ENCODE measurements around the gene LAMC2.
"Not testable (repeated sequence)": the region's sequence is repeated elsewhere in the genome, so short reads cannot be mapped to it uniquely, and the experiment has no call there.

The LAMC2 gene

GRCh38 chr1:183235503-183235902 lies 49.4 kb downstream of the LAMC2 start:
- H3K4me3 ChIP-seq (ENCODE audit: low read depth, low read length), result no peak overlapping the region

GRCh38 chr1:183236158-183236725 lies 50.2 kb downstream of the LAMC2 start:
- H3K4me3 ChIP-seq (ENCODE audit: low read depth, low read length), result no peak overlapping the region

GRCh38 chr1:183237046-183237445 lies 51.0 kb downstream of the LAMC2 start:
- no peak overlapping the region for H3K4me3 ChIP-seq (ENCODE audit: low read depth, low read length)

GRCh38 chr1:183238071-183238470 lies 52.0 kb downstream of the LAMC2 start:
- no peak overlapping the region for H3K4me3 ChIP-seq (ENCODE audit: low read depth, low read length)

GRCh38 chr1:183239220-183239742 lies 53.2 kb downstream of the LAMC2 start:
- no peak overlapping the region for H3K4me3 ChIP-seq (ENCODE audit: low read depth, low read length)

- H3K4me3 ChIP-seq (ENCODE audit: low read depth, low read length), result no peak overlapping the region
These were observed 53.9 kb downstream of the LAMC2 start for GRCh38 chr1:183239793-183240525.

- H3K4me3 ChIP-seq (ENCODE audit: low read depth, low read length), result no peak overlapping the region
These were observed 54.4 kb downstream of the LAMC2 start for GRCh38 chr1:183240526-183240825.

GRCh38 chr1:183240853-183241252 lies 54.8 kb downstream of the LAMC2 start:
- H3K4me3 ChIP-seq (ENCODE audit: low read depth, low read length), result not testable (repeated sequence)

GRCh38 chr1:183241471-183241870 lies 55.4 kb downstream of the LAMC2 start:
- no peak overlapping the region for H3K4me3 ChIP-seq (ENCODE audit: low read depth, low read length)

- H3K4me3 ChIP-seq (ENCODE audit: low read depth, low read length), result no peak overlapping the region
These were observed 56.5 kb downstream of the LAMC2 start for GRCh38 chr1:183242556-183242955.

GRCh38 chr1:183243161-183244050 lies 57.3 kb downstream of the LAMC2 start:
- no peak overlapping the region for H3K4me3 ChIP-seq (ENCODE audit: low read depth, low read length)

- H3K4me3 ChIP-seq (ENCODE audit: low read depth, low read length), result no peak overlapping the region
These were observed 58.4 kb downstream of the LAMC2 start for GRCh38 chr1:183244466-183244865.

- no peak overlapping the region for H3K4me3 ChIP-seq (ENCODE audit: low read depth, low read length)
These were observed 59.3 kb downstream of the LAMC2 start for GRCh38 chr1:183245357-183245756.

GRCh38 chr1:183246436-183246835 lies 60.4 kb downstream of the LAMC2 start:
- H3K4me3 ChIP-seq (ENCODE audit: low read depth, low read length), result no peak overlapping the region

- no peak overlapping the region for H3K4me3 ChIP-seq (ENCODE audit: low read depth, low read length)
These were observed 61.0 kb downstream of the LAMC2 start for GRCh38 chr1:183247066-183247465.

GRCh38 chr1:183247484-183247883 lies 61.4 kb downstream of the LAMC2 start:
- H3K4me3 ChIP-seq (ENCODE audit: low read depth, low read length), result no peak overlapping the region

- H3K4me3 ChIP-seq (ENCODE audit: low read depth, low read length), result no peak overlapping the region
These were observed 61.9 kb downstream of the LAMC2 start for GRCh38 chr1:183247931-183248330.

- H3K4me3 ChIP-seq (ENCODE audit: low read depth, low read length), result no peak overlapping the region
These were observed 63.1 kb downstream of the LAMC2 start for GRCh38 chr1:183248989-183249691.

GRCh38 chr1:183249941-183250452 lies 63.9 kb downstream of the LAMC2 start:
- no peak overlapping the region for H3K4me3 ChIP-seq (ENCODE audit: low read depth, low read length)

- no peak overlapping the region for H3K4me3 ChIP-seq (ENCODE audit: low read depth, low read length)
These were observed 65.3 kb downstream of the LAMC2 start for GRCh38 chr1:183251101-183251958.

Data from iPS-11a (cell line).